Epithelial cell of alveolus of lung (primary cell): ENCODE results near the gene ITCH. TPM values are rescaled to one million over a fixed set of nuclear protein-coding genes. Genes with fewer than 3 reads are reported as not detected.

Source experiments
- total RNA-seq: library from RNA; depleted of rRNA; stranded (reverse); fragments of >200 nt; gene quantifications from 2 replicates; pipeline ENCODE4 v1.2.1, GENCODE V29; 2015

ITCH gene
- total RNA-seq, result 41.8 and 48.5 TPM in 2 replicates

GRCh38 chr20:34363062-34363464 is at the start of gene ITCH:
ITCH (plus strand) TSS chr20:34363273; CDS start chr20:34393812, 30,539 bp downstream.

GRCh38 chr20:34516247-34517113 is 153.4 kb downstream of the ITCH start, which contains the start of gene DYNLRB1:
DYNLRB1 (plus strand) TSS chr20:34516422; CDS start chr20:34516459, 37 bp downstream.

GRCh38 chr20:34558320-34559218 is 195.5 kb downstream of the ITCH start, which contains the start of gene MAP1LC3A:
MAP1LC3A (plus strand) TSS chr20:34558718; CDS start chr20:34558869, 151 bp downstream.

Other genes with a start within 250 kb of the ITCH start
- gene ASIP, start 121.8 kb upstream of the ITCH start, total RNA-seq, result not detected in 2 replicates
- 157 and 194 TPM in 2 replicates for gene AHCY, start 59.9 kb upstream of the ITCH start, total RNA-seq
- gene DYNLRB1, start 153.1 kb downstream of the ITCH start, total RNA-seq, result 158 and 161 TPM in 2 replicates
- 52.6 and 60.4 TPM in 2 replicates for gene MAP1LC3A, start 195.4 kb downstream of the ITCH start, total RNA-seq